GM21390 (cell line): ENCODE data around the gene ACAD9.
A peak's percentile ranks its signal among the peaks of the same experiment; 100 is the strongest.
"Not testable (repeated sequence)": the region's sequence is repeated elsewhere in the genome, so short reads cannot be mapped to it uniquely, and the experiment has no call there.

Experiments used
- ATAC-seq: cut with Tn5 transposase; IDR thresholded peaks from one replicate; pipeline ENCODE4 v1.9.1; 2021; ENCODE audit not compliant: unreplicated experiment

The ACAD9 gene

DNA sequence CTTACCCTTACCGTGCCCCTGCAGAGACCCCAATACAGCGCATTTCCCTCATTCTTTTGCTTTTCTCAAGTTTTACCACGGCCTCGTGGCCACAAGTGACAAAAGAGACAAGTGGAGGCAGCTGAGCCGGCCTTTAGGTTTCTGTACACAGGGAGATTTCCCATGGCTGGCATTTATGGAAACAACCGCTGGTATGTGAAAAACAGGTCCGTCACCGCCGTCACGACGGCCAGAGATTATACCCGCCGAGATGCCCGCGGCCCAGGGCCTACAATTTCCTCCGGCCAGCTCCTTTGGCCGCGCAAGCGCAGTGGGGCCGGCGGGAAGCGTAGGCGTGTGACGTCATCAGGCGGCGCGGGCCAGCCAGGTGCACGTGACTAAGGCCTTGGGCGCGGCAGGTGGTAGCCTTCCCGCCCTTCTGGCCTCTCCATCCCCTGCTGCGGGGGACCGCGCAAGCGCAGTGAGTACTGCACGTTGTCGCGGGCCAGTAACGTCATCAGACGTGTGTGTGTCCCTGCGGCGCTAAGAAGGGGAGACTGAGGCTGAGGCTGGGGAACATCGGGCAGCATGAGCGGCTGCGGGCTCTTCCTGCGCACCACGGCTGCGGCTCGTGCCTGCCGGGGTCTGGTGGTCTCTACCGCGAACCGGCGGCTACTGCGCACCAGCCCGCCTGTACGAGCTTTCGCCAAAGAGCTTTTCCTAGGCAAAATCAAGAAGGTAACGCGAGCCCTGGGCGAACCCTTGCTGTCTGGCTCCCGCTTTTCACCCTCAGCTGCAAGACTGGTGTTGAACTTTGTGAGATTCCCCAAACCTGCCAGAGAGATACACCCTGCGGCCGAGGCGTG, at the start of gene ACAD9:
Gene ACAD9 (plus strand): TSS at position 496 of the 845 bp plus-strand sequence. CDS start 72 bp downstream, at position 568.
- ATAC-seq = peak; percentile 84

GRCh38 chr3:128829925-128830625, 49.3 kb upstream of the ACAD9 start:
- ATAC-seq = not testable (repeated sequence)

DNA sequence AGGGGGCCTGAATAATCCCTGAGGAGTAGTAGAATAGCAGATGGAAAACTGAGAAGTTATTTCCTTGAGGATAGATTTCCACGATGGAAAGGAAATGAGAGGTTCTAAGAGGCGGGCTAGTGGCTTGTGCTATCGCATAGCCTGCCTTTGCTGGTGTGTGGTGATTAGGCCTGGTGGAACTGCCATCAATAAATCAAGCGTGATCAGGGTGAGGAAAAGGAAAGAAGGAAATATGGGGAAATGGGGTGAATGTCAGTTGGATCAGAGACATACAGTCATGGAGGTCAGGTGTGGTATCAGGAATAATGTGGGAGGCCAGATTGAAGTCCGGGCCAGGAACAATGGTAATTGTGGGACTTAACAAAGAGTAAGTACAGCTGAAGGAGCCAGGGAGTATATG, 48.7 kb upstream of the ACAD9 start:
- ATAC-seq = not testable (repeated sequence)

DNA sequence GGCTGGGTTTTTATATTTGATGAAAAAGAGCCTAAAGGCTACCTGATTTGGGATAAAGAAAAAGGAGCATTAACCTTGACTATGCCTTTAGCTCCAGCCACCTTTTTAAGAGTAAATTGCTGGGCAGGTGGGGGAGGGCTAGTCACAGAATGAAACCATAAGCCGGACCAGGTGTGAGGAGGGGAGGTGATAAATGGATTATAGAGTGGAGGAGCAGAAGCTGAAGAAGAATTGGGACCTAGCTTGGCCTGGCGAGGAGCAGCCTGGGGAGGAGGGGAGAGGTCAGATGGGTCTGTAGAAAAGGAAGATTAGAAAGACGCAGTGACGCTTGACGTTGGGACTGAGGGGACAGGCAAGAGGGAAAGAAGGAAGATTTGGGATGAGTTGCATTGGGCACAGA, 46.4 kb upstream of the ACAD9 start:
- ATAC-seq = not testable (repeated sequence)

GRCh38 chr3:128835096-128835495, 44.3 kb upstream of the ACAD9 start:
- no peak for ATAC-seq

DNA sequence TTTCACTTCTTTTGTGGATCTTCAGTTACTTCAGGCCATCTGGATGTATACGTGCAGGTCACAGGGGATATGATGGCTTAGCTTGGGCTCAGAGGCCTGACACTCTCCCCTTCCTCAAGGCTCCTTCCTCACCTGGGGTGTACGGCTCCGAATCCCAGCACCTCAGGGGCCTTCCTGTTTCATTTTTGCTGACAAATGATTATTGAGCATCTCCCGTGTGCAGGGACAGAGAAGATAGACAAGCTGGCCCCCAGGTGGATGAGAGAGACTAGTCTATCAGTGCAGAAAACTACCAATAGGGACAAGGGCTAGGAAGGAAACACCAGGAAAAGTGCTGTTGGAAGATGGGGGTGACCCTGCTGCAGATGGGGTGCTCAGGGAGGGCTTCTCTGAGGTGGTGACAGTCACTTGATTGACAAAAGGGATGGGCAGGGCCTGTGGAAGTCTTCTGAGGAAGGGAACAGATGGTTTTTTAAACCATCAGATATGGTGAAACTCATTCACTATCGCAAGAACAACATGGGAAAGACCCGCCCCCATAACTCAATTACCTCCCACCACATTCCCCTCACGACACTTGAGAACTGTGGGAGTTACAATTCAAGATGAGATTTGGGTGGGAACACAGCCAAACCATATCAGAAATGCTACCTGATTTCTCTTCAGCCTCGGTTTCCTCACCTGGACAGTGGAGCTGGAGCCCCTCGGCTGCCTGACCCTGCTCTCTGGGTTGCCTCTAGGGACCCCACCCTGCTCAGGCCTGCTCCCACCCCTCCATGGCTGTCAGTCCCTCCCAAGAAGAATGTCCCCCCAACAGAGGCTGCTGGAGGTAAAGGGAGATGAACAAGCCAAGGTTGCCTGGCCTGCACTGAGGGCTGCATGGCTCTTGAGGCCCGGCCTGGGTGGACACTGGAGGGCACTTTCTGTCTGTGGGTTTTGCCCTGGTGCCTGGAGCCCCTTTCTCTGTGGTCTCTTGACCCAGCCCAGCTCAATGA, 37.2 kb upstream of the ACAD9 start:
- no peak for ATAC-seq

DNA sequence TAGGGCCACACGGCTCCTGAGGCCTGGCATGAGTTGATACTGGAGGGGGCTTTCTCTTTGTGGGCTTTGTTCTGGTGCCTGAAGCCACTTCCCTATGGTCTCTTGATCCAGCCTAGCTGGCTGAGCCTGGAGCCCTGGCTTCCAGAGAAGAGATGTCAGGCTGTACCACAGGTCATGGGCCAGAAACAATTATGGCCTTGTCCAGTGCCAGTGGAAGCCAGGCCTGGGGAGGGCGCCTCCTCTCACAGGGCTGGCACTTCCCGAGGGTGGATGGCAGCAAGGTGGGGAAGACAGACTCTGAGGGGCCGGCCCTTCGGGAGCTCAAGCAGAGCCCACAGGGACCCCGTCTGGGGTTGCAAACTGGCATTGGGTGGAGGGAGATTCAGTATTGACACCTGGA, 34.9 kb upstream of the ACAD9 start:
- ATAC-seq = no peak

- ATAC-seq = no peak
Measured at GRCh38 chr3:128845119-128845777, 34.2 kb upstream of the ACAD9 start.

DNA sequence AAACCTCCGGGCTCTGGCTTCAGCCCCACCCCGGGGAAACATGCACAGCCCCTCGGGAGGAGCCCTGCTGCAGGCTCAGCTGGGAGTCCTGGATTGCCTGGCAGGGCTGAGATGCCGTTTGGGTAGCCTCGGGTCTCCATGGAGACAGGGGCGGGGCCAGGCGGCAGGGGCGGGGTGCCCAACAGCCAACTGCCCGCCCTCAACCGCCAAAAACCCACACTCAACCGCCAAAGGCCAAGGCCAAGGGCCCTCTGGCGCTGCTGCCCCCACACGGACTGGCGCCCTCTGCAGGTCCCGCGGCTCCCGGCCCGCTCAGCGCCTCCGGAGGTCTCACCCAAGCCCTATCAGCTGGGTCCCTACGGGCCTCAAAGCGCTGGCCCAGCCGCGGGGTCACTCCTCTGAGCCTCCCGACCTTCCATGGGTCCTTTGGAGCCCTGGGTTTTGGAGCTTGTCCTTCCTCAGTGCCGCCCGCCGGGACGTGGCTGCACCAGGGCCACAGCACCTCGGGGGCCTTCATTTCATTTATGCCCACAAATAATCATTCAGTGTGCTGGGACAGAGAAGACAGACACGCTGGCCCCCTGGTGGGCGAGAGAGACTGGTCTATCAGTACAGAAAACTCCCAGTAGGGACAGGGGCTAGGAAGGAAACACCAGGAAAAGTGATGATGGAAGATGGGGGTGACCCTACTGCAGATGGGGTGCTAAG, 33.5 kb upstream of the ACAD9 start:
- peak; percentile 85 for ATAC-seq

- no peak for ATAC-seq
Measured at GRCh38 chr3:128846486-128846891, 32.9 kb upstream of the ACAD9 start.

- no peak for ATAC-seq
Measured at GRCh38 chr3:128847666-128848370, 31.6 kb upstream of the ACAD9 start.

GRCh38 chr3:128848936-128849335, 30.5 kb upstream of the ACAD9 start:
- ATAC-seq = no peak

DNA sequence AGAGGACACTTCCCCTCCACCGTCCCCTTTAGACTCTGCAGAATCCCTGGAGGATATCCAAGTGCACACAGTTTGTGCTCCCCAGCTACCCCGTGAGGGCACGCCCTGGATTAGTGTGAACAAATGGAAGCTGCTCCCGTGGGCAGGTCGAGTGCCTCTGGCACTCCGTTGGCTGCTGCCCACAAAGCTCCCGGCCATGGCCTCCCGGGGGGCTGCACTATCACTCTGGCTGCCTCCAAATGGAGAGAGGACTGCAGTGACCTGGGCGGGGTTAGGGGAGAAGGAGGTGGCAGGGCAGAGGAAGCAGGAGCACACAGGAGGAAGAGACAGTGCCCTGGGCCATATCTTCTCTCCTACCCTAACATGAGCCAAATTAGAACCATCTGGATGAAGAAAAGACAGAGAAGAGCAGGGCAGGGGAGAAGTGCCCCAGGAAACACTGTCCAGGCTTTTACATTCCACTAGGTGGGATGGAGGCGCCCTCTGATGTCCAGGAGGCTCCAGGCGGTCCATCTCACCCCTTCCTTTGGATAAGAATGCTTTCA, 29.4 kb upstream of the ACAD9 start:
- ATAC-seq = no peak

DNA sequence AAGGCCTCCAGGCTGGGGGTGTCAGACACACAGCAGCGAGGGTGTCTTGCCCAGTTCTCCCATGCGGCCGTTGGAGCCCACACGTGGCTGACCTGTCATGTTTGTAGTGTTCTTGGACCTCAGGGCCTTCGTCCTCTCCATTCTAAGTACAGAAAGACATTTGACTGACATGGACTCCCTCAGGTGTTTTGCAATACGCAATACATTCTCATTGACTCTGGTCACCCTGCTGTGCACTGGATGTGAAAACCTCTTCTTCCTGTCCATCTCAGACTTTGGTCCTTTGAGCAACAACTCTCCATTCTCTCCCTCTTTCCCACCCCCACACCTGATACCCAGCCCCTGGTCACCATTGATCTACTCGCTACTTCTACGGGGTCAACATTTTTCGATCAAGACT, 28.9 kb upstream of the ACAD9 start:
- no peak for ATAC-seq

GRCh38 chr3:128851601-128852000, 27.8 kb upstream of the ACAD9 start:
- ATAC-seq = no peak

GRCh38 chr3:128853826-128854225, 25.6 kb upstream of the ACAD9 start:
- ATAC-seq = no peak

DNA sequence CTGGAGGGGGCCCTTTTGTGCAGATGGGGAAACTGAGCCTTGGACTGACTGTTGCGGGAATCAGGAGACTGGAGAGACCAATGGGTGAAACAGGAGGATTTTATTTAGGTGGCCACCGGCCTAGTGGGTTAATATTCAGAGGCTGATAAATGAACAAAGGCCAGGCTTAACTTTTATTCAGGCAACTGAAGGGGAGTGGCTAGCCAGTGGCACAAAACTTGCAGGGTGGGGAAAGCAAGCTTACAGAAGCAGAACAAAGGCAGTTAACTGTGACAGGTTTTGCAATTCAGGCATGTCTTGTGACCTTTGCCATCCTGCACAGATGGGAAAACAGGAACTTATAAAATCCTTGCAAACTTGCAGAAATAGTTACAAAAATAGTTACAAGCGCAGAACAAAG, 24.9 kb upstream of the ACAD9 start:
- no peak for ATAC-seq

GRCh38 chr3:128855569-128855968, 23.9 kb upstream of the ACAD9 start:
- ATAC-seq = no peak

- no peak for ATAC-seq
Measured at GRCh38 chr3:128858167-128858566, 21.3 kb upstream of the ACAD9 start.
